Esophagus mucosa (tissue), 1 donor: ENCODE measurements around the gene LNX1. TPM values are rescaled to one million over a fixed set of nuclear protein-coding genes. Genes with fewer than 3 reads are reported as not detected.

Source experiments
- ATAC-seq: fragments of 200-7000 bp; cut with Tn5 transposase; one replicate; pipeline ENCODE4 v1.9.1; 2020
- total RNA-seq: library from RNA; stranded (reverse); gene quantifications from one replicate; pipeline ENCODE4 v1.2.4, GENCODE V29; 2023
- donor health status: DM: yes; HTN: yes; CAD: no.

LNX1 gene
- total RNA-seq, 1 donor from 2014 or later = 23.8 TPM

- ATAC-seq = no peak
Measured at GRCh38 chr4:53598901-53599300, 7.6 kb upstream of the LNX1 start.

GRCh38 chr4:53598483-53598882 is 7.2 kb upstream of the LNX1 start:
- no peak for ATAC-seq

DNA sequence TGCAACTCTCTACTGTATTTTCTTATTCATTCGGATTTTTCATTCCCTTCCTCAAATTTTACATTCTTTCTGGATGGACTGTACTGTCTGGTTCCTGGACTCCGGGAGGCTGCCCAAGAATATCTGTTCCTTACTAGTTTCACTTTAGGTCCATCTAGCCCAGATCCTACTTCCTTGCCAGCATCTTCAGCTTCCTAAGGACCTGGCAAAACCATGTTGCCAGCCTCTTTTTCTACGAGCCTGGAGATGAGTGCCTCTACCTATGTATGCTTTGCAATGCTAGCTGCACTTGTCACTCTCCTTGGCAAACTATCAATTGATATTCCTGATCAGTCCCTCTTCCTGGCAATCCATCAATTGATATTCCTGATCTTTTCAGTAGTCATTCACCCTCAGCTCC is 5.6 kb upstream of the LNX1 start:
- ATAC-seq = no peak

GRCh38 chr4:53595834-53596233 is 4.5 kb upstream of the LNX1 start:
- no peak for ATAC-seq

DNA sequence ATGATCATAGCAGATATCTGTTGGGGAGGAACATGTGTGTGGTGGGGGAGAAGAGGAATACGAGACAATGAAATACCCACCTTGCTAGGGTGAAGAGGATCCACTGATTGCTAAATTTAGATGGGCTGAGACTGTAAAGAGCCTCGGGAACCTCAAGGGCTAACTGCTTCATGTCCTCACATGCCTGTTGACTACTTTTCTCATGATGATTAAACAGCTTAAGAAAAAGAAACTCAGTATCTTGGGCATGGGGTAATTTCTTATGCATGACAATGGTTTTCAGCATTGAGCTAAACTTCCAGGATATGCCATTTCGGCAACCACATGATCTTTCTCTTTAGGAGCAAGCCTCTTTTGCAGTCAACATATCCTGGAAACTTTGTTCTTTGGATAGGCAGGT is 3.9 kb upstream of the LNX1 start:
- no peak for ATAC-seq

DNA sequence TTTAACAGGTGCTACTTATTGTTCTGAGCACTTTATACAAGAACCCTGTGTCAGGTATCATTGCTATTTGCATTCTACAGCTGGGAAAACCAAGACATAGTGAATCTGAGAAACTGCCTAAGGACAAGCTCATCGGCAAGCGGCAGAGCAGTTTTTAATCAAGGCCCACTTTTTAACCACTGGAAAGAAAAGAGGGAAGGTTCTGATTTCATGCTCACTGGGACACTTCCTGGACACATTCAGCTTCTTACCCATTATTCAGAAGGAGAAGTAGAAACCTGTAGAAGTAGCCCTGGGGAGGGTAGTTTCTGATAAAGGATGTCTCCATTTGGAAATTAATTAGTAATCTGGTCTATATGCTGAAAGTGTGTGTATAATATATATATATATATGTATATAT is 2.5 kb upstream of the LNX1 start:
- ATAC-seq = no peak

GRCh38 chr4:53592686-53593501 is 1.6 kb upstream of the LNX1 start:
- peak; percentile 87 for ATAC-seq

DNA sequence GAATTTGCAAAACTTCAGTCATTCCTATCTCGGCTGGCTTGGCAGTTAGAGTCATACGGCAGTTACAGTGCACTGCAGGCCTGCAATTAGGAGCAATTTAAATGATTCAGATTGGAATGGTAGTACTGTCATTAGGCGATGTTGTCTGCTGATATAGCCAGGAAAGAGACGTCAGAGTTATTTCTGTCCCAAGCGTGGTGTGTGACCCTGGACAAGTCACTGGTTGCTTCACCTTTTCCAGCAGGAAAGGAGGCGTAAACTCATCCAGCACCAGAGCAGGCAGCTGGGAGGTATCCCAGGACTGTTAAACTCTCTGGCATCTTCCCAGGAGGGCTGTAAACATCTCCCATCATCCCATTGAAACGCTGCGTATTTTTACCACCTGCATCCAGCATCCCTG is 836 bp upstream of the LNX1 start:
- peak; percentile 31 for ATAC-seq

DNA sequence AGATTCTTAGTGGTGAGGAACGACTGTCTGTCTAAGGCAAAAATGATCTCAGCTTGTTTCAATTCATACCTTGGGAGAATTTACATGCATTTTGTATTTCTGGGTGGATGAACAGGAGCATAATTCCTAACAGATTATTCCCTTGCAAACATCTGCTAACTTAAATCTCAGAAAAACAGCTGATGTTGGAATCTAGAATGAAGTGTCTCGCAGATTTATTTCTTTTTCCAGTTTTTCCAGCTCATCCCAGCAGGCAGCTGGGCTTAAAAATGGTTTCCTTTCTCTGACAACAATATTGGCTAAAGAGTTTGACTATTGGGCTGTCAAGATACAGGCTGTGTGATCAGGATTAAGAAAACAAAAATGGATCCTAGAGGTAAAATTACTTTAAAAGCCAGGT is 1.1 kb downstream of the LNX1 start:
- no peak for ATAC-seq

DNA sequence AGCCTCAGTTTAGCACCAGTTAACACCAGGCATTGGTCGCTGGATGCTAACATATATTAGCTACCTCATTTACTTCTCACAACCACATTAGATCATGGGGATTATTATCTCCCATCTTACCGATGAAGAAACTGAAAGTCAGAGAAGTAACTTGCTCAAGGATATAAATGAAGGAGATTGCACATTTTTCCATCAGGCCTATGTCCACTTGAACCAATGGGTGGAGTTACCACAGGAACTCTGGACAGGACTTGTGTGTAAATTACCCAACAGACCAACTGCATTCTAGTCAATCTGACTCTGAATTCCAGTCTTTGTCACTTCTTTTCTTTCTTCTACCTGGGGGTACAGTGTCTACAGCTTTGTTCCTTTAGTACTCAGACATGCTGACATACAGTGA is 1.8 kb downstream of the LNX1 start:
- no peak for ATAC-seq

GRCh38 chr4:53587135-53587534 is 4.2 kb downstream of the LNX1 start:
- ATAC-seq = no peak

- ATAC-seq = peak; percentile 93
Measured at GRCh38 chr4:53586121-53586816, 5.0 kb downstream of the LNX1 start.

DNA sequence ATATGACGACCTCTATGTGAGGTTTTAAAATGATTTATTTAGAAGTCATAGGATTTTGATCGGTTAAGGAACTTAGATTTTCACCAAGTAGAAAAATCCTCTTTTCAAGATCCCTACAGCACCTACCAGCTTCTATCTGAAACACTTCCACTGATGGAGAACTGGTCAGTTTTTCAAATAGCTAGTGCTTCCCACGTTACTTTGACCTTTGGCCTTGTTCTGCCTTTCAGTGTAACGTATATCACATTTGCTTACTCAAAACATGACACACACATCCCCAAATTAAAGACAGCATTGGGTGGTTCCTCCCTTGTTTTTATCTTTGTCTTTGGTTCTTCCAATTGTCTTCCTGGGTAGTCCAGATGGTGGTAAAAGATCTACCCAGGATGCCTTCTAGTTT is 6.6 kb downstream of the LNX1 start:
- no peak for ATAC-seq

DNA sequence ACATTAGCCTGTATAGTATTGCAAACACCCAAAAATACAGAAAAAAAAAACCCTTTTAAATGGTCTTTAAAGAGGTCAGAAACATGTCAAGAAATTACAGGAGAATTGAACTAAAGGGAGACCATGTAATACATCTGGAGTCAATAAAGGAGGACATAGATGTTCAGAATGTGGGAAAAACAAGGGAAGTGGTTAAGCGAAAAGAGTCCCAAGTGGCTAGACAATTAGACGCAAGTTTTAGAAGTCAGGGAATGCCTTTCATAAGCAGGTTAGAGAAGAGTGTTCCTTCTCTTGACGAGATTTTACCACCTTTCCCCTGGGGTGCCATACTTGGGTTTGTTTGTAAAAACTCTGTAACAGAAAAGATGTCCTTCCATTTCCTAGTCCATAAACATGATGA is 7.8 kb downstream of the LNX1 start:
- ATAC-seq = no peak

- ATAC-seq = no peak
Measured at GRCh38 chr4:53582194-53582593, 9.1 kb downstream of the LNX1 start.

DNA sequence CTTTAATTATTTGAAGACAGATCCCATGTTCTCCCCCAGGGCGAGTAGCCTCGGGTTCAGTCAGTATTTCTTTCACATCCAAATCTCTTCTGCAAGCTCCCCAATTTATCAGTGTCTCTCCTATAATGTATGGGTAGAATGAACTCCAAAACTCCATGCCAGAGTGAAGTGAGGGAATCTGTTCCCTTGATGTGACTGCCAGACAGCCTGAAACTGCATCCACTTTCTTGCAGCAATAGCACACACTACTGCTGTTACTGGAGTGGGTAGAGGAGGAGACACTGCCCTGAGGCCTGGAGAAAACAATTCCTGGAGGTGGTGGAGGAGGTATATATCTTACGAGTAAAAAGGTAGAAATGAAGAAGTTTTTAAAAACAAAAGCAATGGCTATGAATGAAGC is 11.0 kb downstream of the LNX1 start:
- ATAC-seq = no peak

DNA sequence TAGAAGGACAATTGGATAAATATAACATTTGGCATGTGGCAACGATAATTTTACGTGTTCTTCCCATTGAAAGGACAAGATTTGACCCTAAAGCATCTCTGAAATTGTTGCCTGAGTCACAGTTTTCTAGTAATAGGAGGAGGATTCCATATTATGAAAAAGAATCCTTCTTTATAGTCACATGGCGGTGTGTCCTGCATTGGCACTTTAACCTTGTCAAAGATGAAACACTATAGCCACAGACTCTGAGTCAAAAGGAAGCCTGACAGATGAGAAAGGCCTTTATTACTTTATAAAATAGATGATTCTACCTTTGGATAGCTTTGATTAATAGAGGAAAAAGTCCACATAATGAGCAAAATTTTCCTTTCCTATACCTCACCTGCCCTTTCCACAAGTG is 11.5 kb downstream of the LNX1 start:
- no peak for ATAC-seq

GRCh38 chr4:53576676-53577372 is 14.5 kb downstream of the LNX1 start:
- no peak for ATAC-seq

- ATAC-seq = no peak
Measured at GRCh38 chr4:53576071-53576617, 15.1 kb downstream of the LNX1 start.

DNA sequence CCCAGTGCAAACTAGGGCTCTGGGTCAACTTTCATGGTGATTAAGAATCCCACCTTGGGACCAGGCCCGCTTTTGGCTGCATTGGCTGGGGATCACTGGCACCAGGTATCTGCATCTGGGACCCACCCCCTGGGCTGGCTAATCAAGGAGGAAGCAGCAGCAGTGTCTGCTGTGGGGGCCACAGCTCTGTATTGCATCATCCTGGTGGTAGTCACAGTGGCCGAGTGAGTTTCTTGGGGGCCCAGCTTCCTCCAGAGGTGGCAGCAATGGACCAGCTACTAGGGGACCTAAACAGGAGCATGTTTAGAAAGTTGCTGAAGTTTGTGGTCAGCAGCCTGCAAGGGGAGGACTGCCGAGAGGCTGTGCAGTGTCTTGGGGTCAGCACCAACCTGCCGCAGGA is 15.7 kb downstream of the LNX1 start:
- no peak for ATAC-seq

DNA sequence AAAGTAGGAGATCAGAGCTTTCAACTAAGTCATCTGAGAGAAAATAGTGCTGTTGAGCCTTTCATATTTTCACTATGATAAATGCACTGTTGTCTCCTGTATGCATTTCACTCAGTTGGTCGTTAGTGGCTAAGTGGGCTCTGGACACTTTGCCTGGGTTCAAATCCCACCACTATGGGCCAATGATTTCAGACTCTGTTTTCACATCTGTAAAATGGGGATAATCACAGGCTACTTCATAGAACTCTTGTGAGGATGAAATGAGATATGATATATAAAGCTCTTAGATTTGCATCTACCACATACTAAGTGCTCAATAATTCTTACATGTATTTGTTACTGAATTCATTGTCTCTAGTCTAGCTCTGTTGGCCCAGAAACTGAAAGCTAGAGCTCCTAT is 16.8 kb downstream of the LNX1 start:
- no peak for ATAC-seq

GRCh38 chr4:53573696-53574095 is 17.6 kb downstream of the LNX1 start:
- ATAC-seq = no peak

DNA sequence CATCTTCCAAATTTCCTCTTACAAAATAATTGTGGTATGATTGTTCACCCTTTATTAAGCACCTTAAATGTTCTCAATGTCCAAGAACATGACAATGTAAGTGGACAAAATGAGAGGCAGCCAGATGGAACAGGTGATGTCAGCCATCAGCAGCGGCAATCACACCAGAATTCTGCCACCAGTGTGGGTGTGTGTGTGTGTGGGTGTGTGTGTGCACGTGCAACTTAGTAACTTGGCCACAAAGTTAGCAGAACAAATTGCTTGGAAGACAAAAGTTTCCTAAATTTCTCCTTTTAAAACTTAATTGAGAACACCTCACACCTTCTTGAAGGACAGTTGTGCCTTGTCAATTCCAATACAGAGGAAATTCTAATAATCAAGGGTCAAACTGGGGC is 18.7 kb downstream of the LNX1 start:
- no peak for ATAC-seq
